Testis (tissue), 2 donors: ENCODE measurements around the gene TARBP2.

ENCODE experiments used
- CTCF ChIP-seq, 3 experiments: fragments of 450-650 bp in 2 of 3; fragments of 200-600 bp in 1 of 3; sonication (generic) in 1 of 3; IDR thresholded peaks; one replicate each; pipeline ENCODE4 v1.5.1; 2016 to 2019; ENCODE audit warnings: antibody characterized with exemption in 3 of 3, mild to moderate bottlenecking in 2 of 3, moderate library complexity in 1 of 3
- POLR2A ChIP-seq: fragments of 450-650 bp; IDR thresholded peaks from one replicate; pipeline ENCODE4 v1.6.1; 2017; ENCODE audit warnings: antibody characterized with exemption, mild to moderate bottlenecking, moderate library complexity

DNA sequence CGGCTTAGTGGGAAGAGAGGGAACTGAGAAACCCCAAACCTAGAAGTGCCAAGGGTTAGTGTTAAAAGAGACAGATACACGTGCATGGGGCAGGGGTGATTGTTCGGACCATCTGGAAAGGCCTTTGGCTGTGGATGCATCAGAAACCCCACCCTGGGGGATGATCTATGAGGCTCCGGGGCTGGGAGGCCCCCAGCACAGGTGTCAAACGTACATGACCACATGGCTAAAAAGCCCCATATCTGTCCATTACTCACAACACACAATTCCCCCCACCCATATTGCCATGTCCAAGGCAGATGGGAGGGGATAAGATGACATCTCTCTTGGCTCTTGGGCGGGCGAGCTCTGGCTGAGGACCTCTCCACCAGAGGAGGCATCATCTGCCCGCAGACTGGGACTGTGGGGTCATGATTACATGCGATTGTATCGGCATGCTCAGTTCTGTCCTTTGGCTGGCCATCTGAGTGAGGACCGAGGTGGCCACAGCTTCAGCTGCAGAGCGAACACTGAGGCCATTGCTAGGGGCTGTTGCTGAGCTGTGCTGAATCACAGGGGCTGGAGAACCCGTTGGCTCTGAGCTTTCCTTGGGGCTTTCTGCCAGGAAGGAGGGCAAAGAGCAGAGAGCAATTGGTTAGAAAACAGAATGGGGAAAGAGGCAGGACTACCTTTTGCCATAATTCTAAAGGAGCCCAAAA is 15.8 kb downstream of the TARBP2 start:
- TF ChIP-seq CTCF (IDR thresholded peaks at IDR 0.05): no peak
- TF ChIP-seq POLR2A: no peak
